Ovary (tissue), 9 donors: ENCODE data around the gene MAP3K2. TPM values are rescaled to one million over a fixed set of nuclear protein-coding genes. Genes with fewer than 3 reads are reported as not detected.

Experiments used
- DNase-seq, 5 donors: peaks; one replicate each; pipeline ENCODE4 v3.0.0-alpha.2; 2019 to 2020
- H3K27ac ChIP-seq, 2 donors: fragments of 200-600 bp; one replicate each; pipeline versions ENCODE4 v1.5.1 to v1.8.0; 2019 to 2022
- H3K27me3 ChIP-seq: fragments of 200-600 bp; one replicate; pipeline ENCODE4 v1.8.0; 2022
- H3K36me3 ChIP-seq: fragments of 200-600 bp; sonication (generic); one replicate; pipeline ENCODE4 v1.5.1; 2019
- H3K4me1 ChIP-seq: one replicate; pipeline ENCODE4 v1.8.1; 2013; ENCODE audit warnings: mild to moderate bottlenecking, moderate library complexity; ENCODE audit not compliant: insufficient read depth
- H3K4me3 ChIP-seq: fragments of 200-600 bp; sonication (generic); one replicate; pipeline ENCODE4 v1.5.1; 2017
- H3K9me3 ChIP-seq, 2 donors: fragments of 200-600 bp in 1 of 2; sonication (generic) in 1 of 2; one replicate each; pipeline versions ENCODE4 v1.5.1 to v1.8.1; 2013 to 2019; ENCODE audit warnings: mild to moderate bottlenecking in 1 of 2, moderate library complexity in 1 of 2
- CTCF ChIP-seq, 3 donors: fragments of 450-650 bp in 2 of 3; fragments of 200-600 bp in 1 of 3; IDR thresholded peaks; one replicate each; pipeline versions ENCODE4 v1.5.1 to v1.8.0; 2016 to 2022; ENCODE audit warnings: antibody characterized with exemption in 3 of 3, mild to moderate bottlenecking in 1 of 3
- EP300 ChIP-seq: sonication (generic); formaldehyde crosslinking; IDR thresholded peaks from one replicate; pipeline ENCODE4 v1.6.1; 2017; ENCODE audit warnings: antibody characterized with exemption
- POLR2A ChIP-seq: fragments of 450-650 bp; IDR thresholded peaks from one replicate; pipeline ENCODE4 v1.6.1; 2017; ENCODE audit warnings: antibody characterized with exemption, mild to moderate bottlenecking, moderate library complexity
- WGBS, 3 donors: extraction: QIAGEN DNeasy Blood & Tissue Kit in 1 of 3; methylation state at CpG; one replicate each; pipeline versions ENCODE4 v1.1.5 to v1.1.7; 2013 to 2017; 5-methylcytosine and 5-hydroxymethylcytosine counted together
- intact Hi-C, 4 donors: fragments of 100-400 bp; cut with DNase I; formaldehyde crosslinking; loops; one replicate each; pipeline versions ENCODE4 v1.11.0 to v1.15.1; 2022 to 2023
- polyA plus RNA-seq, 2 donors: library from polyadenylated mRNA; stranded (reverse); fragments of 200-250 nt in 1 of 2; fragments of 350-450 nt in 1 of 2; fragmentation: Illumina TruSeq in 1 of 2; extraction: RNeasy Lipid Tissue Mini Kit (QIAGEN cat#74804) in 1 of 2; gene quantifications; one replicate each; pipeline ENCODE4 v1.2.3, GENCODE V29; 2013 to 2014
- total RNA-seq, 7 donors: library from RNA; depleted of rRNA in 2 of 7; stranded (reverse); fragments of >200 nt in 2 of 7; fragmentation: NEBNext Ultra II Directional in 3 of 7; extraction: Animal tissue kit (Norgen Biotek cat#: 25700) in 3 of 7; gene quantifications; one replicate each; pipeline versions ENCODE4 v1.1.0 to v1.2.4, GENCODE V29; 2016 to 2023
- donor health status: DM: no; HTN: no; CAD: no; lungs with moderate emphysema.
- donor health status: DM: no; HTN: no; CAD: no.
- donor health status: Bipolar disorder and iron deficiency.
- donor health status: DM: yes; HTN: yes; CAD: no.
- donor health status: DM: no; HTN: no; CAD: no.
- donor health status: DM: yes; HTN: yes; CAD: no.

Gene MAP3K2
- total and polyA plus RNA-seq, 9 donors, result 7.2 to 78.4 (median 55.8) TPM

- H3K4me3 ChIP-seq, result no peak overlapping the region
- 73 to 78% (median 74%) methylated on average over 8 of the region's 8 CpGs for WGBS, 3 donors
- H3K4me1 ChIP-seq, result no peaks in the 10 kb centered on the region
- H3K27me3 ChIP-seq, result no peaks in the 10 kb centered on the region
- no peak for TF ChIP-seq EP300
- intact Hi-C loops, result no loop called here
- no peaks in the 10 kb centered on the region for H3K36me3 ChIP-seq
- H3K27ac ChIP-seq, result no peak overlapping the region
- DNase-seq, result no peak
- no peaks in the 10 kb centered on the region for H3K9me3 ChIP-seq
These were observed 125.9 kb downstream of the MAP3K2 start for GRCh38 chr2:127261804-127262406.

GRCh38 chr2:127259355-127259754, 128.4 kb downstream of the MAP3K2 start:
- Histone ChIP-seq H3K9me3 (no peaks in the 10 kb centered on the region), H3K27ac (no peak overlapping the region), H3K27me3 (no peaks in the 10 kb centered on the region), H3K36me3 (no peaks in the 10 kb centered on the region), H3K4me1 (no peaks in the 10 kb centered on the region), H3K4me3 (no peak overlapping the region)
- TF ChIP-seq CTCF (IDR thresholded peaks at IDR 0.05) (no peak), EP300 (no peak), POLR2A (no peak)
- DNase-seq, result no peak
- WGBS, 3 donors, result 93 to 99% (median 94%) methylated on average over 5 of the region's 5 CpGs
- intact Hi-C loops, result no loop called here

- DNase-seq, result no peak
- Histone ChIP-seq H3K27me3 (no peaks in the 10 kb centered on the region), H3K4me3 (no peak overlapping the region), H3K4me1 (no peaks in the 10 kb centered on the region), H3K27ac (no peak overlapping the region), H3K36me3 (no peaks in the 10 kb centered on the region), H3K9me3 (no peaks in the 10 kb centered on the region)
- WGBS, 3 donors, result 71 to 73% (median 72%) methylated on average over 8 of the region's 8 CpGs
- TF ChIP-seq POLR2A, result no peak
- intact Hi-C loops, result no loop called here
These were observed 130.9 kb downstream of the MAP3K2 start for GRCh38 chr2:127256866-127257265.

GRCh38 chr2:127256381-127256780, 131.4 kb downstream of the MAP3K2 start:
- Histone ChIP-seq H3K36me3 (no peaks in the 10 kb centered on the region), H3K27ac (no peak overlapping the region), H3K9me3 (no peaks in the 10 kb centered on the region), H3K27me3 (no peaks in the 10 kb centered on the region), H3K4me1 (no peaks in the 10 kb centered on the region), H3K4me3 (no peak overlapping the region)
- intact Hi-C loops, result no loop called here
- 87 to 93% (median 90%) methylated on average over 3 of the region's 3 CpGs for WGBS, 3 donors
- TF ChIP-seq CTCF (IDR thresholded peaks at IDR 0.05) (no peak), POLR2A (no peak), EP300 (no peak)
- DNase-seq, result no peak

GRCh38 chr2:127255721-127256120, 132.1 kb downstream of the MAP3K2 start:
- Histone ChIP-seq H3K4me3 (no peak overlapping the region), H3K4me1 (no peaks in the 10 kb centered on the region), H3K9me3 (no peaks in the 10 kb centered on the region), H3K27me3 (no peaks in the 10 kb centered on the region), H3K27ac (no peak overlapping the region), H3K36me3 (no peaks in the 10 kb centered on the region)
- WGBS, 3 donors, result 94 to 97% (median 96%) methylated on average over 6 of the region's 6 CpGs
- TF ChIP-seq POLR2A (no peak), EP300 (no peak), CTCF (IDR thresholded peaks at IDR 0.05) (no peak)
- intact Hi-C loops, result no loop called here
- no peak for DNase-seq
